Measurements from ENCODE around the gene ESPL1. TPM values are rescaled to one million over a fixed set of nuclear protein-coding genes. Genes with fewer than 3 reads are reported as not detected.

Gene ESPL1
- total RNA-seq, 1 donor from 2014 or later: 0.67 TPM

GRCh38 chr12:53230108-53230845, 37.8 kb upstream of the ESPL1 start:
- no peak for DNase-seq (ENCODE audit: low spot score)

DNA sequence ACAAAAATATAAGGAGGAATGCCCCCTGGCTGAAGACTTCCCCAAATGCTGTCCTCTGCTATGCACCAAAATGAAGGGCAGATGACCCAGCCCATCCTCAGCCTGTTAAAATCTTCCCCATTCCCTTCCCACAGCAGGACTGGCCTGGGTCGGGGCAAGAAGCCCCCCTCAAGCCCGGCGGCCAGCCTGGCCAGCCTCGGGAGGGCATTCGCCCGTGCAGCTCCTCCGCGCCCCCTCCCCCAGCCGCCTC, 36.5 kb upstream of the ESPL1 start:
- DNase-seq (ENCODE audit: low spot score): no peak

DNA sequence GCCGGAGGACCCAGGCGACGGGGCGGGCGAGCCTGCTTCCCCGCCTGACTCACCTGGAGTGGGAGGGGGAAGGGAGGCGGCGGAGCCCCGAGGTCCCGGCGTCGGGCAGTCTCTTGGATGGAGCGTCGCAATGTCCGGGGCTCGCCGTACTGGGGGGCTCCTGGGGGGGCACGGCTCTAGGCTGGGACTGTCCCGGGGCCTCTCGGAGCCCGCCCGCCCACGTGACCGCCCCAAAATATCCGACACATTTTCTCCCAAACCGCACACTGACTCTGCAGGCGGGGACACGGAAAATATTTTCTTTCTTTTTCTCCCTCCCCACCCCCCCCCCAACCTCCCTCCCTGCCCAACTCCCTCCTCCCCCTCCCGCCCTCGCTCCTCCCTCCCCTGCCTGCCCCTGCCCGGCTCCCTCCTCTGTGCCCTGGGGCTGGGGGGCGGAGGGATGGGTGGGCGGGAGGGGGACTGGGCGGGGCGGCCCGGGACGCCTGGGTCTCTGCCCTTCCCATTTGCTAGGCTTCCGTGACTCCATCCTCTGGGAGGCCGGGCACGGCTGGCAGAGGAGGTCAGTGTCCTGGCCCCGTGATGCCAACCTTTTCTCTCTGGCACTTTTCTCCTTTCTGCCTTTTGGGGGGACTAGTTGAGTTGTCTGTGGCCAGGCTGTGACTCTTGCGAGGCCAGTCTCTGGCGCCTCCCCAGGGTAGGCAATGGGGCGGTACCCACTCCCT, 36.0 kb upstream of the ESPL1 start, which contains the start of gene RARG:
Gene RARG (minus strand): TSS at position 289 of the 725 bp plus-strand sequence. CDS start 4,664 bp downstream, outside the sequence.
- no peak for DNase-seq (ENCODE audit: low spot score)

- DNase-seq (ENCODE audit: low spot score): no peak
Measured at GRCh38 chr12:53232646-53233461, 35.2 kb upstream of the ESPL1 start.

- DNase-seq (ENCODE audit: low spot score): no peak
Measured at GRCh38 chr12:53233671-53234121, 34.4 kb upstream of the ESPL1 start.

- DNase-seq (ENCODE audit: low spot score): no peak
Measured at GRCh38 chr12:53234271-53234914, 33.7 kb upstream of the ESPL1 start.

DNA sequence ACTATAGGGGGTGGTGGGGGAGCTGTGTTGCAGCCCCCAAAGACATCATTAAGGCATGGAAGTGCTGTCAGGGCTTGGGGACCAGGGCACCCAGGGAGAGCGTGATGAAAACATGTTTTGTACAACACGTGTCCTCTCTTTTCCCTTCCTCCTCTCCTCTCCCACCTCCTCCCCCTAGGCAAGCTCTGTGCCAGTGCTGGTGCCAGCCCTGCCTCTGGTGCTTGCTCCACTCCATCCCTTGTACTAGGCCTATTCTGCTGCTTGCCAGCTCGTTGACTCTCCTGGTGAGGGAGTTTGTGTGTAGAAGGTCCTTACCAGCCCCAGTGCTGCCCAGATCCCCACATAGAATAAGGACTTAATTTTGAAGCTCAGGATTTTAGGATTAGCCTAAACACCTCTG, 32.9 kb upstream of the ESPL1 start:
- no peak for DNase-seq (ENCODE audit: low spot score)

DNA sequence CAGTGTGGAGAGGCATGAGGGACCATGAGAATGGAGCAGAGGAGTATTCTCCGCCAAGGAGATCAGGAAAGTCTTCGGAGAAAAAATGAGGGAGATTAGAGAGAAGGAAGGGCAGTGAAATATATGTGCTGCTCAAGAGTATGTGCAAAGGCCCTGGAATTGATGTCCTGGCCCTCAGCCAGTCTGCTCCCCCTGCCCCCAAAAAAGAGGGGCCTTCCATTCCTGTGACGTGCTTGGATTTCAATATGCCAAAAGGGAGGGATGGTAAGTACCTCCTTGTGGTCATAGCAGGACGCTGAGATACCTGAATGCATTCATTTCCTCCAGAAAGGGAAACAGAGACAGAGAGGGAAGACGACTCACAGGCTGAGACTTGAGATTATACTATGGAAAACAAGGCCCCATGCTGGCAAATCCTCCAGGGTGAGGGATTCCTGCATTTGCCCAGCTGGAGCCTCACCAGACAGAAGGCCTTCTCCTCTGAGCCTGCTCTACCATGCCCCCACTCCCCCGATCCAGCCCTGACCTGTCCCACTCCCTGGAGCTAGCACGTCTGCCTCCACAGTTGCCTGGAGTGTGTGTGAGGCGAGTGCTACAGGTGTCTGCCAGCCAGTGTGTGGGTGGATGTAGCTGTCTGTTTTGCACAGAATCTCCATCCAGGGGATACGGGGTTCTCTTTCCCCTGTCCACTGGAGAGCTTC, 32.2 kb upstream of the ESPL1 start:
- DNase-seq (ENCODE audit: low spot score): no peak

DNA sequence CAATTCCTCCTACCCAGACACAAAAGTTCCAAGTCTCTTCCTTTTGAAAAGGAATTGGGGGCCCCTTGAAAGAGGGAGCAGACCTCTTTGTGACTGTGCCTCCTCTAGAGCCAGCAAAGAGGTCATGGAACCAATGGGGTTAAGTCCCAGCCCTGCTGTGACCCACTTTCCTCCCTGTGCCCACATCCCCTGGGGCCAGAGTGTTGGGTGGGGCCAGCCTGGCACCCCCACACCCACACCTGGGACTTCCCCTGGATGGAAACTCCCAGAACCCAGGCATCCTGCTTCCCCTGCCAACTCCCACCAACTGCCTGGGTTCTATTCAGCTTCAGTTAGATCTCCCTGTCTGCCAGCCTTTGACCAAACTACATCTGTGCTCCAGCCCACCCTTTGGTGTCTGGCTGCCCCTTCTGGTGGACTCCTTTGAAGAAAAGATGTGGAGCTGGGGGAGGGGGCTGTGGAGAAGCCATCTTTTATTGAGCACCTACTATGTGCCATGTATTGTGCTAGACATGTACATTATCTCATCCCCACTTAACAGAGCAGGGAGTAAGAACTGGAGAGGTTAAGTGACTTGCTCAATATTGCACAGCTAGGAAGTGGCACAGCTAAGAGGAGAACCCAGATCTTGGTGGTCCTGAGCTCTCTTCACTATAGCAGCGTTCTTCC, 31.5 kb upstream of the ESPL1 start:
- no peak for DNase-seq (ENCODE audit: low spot score)

DNA sequence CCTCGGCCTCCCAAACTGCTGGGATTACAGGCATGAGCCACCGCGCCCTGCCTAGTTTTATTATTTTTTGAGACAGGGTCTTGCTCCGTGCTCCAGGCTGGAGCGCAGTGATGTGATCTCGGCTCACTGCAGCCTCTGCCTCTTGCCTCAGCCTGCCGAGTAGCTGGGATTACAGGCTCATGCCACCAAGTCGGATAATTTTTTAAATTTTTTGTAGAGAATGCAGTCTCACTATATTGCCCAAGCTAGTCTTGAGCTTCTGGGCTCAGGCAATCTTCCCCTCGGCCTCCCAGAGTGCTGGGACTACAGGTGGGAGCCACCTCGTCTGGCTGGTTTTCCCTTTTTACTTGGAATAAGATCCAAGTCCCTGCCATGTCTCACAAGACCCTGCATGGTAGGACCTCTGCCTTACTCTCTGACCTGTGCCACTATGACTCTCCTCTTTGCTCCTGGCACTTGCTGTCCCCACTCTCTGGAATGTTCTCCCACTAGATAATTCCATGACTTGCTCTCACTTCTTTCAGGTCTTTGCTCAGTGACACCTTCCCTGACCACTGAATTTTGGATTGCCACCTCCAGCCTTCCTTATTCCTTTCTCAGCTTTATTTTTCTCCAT, 28.3 kb upstream of the ESPL1 start:
- no peak for DNase-seq (ENCODE audit: low spot score)

GRCh38 chr12:53241623-53242412, 26.3 kb upstream of the ESPL1 start:
- DNase-seq (ENCODE audit: low spot score): no peak

DNA sequence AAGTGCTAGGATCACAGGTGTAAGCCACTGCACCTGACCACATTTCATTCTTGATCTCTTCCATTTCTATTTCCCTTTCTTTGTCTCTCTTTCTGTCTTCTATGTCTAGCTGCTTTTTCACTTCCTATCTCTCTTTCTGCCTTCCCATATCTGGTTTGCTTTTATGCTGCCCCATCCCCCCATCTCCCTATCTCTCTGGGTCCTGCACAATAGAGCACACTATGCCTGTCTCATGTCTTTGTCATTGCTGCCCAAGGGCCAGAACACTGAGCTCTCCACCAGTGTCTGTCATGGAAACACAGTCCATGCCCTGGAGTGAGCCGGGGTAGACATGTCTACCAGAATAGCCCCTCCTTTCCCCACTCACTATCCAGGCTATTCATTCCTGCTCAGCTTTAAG, 23.8 kb upstream of the ESPL1 start:
- no peak for DNase-seq (ENCODE audit: low spot score)

DNA sequence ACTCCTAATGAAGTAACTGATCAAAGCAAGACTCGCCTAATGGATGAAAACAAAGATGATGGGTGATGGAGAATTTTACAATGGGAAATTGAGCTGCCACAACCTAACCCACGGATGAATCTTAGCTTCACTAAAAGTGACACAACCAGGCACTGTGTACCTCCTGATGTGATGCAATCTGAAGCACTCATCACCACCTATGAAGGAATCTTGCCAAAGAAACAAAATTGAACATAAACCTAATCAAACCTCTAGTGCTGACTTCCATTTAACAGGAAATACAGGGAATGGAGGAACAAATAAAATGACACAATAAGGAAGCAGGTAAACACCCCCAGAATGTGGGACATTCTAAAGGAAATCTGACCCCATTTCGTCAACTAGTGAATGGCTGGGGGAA, 22.8 kb upstream of the ESPL1 start:
- no peak for DNase-seq (ENCODE audit: low spot score)

DNA sequence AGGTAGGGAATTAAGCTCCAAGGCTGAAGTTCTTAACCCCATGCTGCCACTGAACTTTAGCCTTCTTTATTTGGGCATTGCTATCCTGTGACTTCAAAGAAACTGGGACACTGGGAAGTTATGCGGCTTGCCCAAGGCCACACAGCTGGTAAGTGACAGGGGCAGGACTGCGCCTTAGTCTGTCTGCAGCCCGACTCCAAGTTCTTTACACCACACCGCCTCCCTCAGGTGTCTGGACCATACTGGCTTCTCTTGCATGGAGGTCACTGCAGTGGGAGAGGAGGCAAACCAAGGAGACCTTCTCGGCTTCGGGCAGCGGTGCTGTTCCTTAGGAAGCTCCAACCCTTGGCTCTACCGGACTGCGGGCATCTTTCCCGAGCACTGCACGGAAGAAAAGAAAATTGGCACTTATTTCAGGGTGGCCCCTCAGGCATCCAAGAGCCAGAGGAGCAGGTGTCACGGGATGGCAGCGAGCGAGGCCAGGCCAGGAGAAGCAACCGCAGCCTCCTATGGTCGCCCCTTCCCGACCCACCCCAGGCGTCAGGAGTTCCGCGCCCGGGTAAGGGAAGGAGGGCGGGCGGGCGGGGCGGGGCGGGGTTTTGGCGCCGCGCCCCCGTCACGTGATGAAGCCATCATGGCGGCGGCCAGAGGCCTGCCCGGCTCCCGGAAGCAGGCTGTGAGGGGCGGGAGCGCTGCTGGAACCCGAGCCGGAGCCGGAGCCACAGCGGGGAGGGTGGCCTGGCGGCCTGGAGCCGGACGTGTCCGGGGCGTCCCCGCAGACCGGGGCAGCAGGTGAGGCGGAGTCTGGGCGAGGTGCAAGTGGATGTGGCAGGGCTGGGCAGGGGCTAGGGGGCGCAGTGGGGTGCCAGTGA, 16.4 kb upstream of the ESPL1 start:
- peak; percentile 93 for DNase-seq (ENCODE audit: low spot score)

GRCh38 chr12:53252349-53252916, 15.7 kb upstream of the ESPL1 start:
- DNase-seq (ENCODE audit: low spot score): no peak

DNA sequence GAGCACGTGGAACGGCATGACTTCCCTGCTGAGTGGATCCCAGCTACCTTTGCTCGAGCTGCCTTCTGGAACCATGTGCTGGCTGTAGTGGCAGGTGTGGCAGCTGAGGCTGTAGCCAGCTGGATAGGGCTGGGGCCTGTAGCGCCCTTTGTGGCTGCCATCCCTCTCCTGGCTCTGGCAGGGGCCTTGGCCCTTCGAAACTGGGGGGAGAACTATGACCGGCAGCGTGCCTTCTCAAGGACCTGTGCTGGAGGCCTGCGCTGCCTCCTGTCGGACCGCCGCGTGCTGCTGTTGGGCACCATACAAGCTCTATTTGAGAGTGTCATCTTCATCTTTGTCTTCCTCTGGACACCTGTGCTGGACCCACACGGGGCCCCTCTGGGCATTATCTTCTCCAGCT, 14.8 kb upstream of the ESPL1 start:
- no peak for DNase-seq (ENCODE audit: low spot score)

DNA sequence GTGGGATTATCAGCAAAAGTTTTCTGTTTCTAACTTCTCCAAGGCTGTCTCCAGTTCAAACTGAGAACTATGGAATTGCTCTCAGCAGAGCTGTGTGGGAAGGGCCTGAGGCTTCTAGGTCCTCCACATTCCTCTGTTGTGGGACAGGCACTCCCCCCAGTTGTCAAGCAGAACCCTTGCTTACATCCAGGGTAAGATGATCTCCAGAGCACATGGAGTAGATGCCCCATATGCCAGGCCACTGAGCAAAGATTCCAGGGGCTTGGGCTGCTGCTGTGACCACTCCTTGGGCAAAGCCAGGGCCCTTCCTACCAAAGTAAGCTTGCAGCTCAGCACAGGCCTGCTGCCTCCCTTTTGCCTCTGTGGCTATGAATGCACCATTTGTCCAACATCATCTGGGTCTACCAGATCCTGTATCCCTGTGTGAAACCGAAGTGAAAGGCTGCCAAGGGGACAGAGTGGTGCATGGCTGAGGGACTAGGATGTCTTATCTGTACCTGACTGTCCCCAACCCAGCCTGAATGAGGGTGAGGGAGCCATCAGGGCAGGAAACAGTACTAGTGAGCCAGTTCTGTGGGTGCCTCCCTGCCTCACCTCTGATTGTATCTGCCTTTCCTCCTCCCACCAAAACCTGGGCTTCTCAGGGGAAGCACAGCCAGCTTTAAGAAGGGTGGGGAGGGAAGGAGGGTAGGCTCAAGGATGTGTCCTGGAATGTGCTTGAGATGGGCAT, 13.1 kb upstream of the ESPL1 start:
- no peak for DNase-seq (ENCODE audit: low spot score)

Data from mesenteric fat pad (tissue), 1 donor.